ENCODE data around the gene SPEF2. TPM values are rescaled to one million over a fixed set of nuclear protein-coding genes. Genes with fewer than 3 reads are reported as not detected.

Gene SPEF2
- total and polyA plus RNA-seq, 10 of the 15 experiments (the other 5 are each of a cell fraction or from before 2014, with no cell fraction given), result 0.03 to 2.0 (median 0.07) TPM; not detected in 3

DNA sequence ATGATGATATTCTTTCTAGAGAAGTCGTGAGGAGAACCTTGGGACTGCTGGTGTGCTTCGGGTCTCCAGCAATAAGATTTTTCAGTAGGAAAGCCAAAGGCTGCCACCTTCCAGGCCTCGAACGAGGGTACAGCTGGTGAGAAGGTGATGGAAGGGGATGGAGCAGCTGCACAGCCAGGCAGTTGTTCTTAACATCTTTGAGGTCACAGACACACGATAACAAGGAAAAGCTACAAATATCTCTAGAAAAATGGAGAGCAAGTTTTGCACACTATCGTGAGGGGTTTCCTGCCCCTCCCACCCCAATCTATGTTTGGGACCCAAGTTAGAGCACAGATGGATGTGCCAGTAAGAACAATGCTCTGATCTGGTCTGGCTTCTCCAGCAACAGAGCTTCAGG is 232.2 kb downstream of the SPEF2 start:
- POLR2A ChIA-PET, result interaction anchor here (1.1 kb wide), 1 partner anchor 51 kb away, joined by 4 read pairs; no protein-coding TSS in a partner anchor
- ATAC-seq, result no peak

More for the DNA sequence above, 232.2 kb downstream of the SPEF2 start:
- Histone ChIP-seq H3K9ac (ENCODE audit: control insufficient read depth, insufficient read depth, low read length) (no peak overlapping the region), H3K27ac (ENCODE audit: control insufficient read depth, insufficient read depth) (no peak overlapping the region), H3K4me3 (no peak overlapping the region), H3K79me2 (ENCODE audit: control insufficient read depth, insufficient read depth, low read length) (no peaks in the 10 kb centered on the region), H3K36me3 (ENCODE audit: control insufficient read depth in 2 of 2, insufficient read depth in 2 of 2, low read length in 1 of 2) (no peaks in the 10 kb centered on the region), H3K4me2 (ENCODE audit: control insufficient read depth, insufficient read depth) (no peak overlapping the region), H3K9me3 (replicated peaks; ENCODE audit: control insufficient read depth, insufficient read depth, low read length) (peaks cover 11% of the 10 kb centered on the region; the same call in 2 of the 3 replicates), H3K27me3 (replicated peaks in 1 of 2; ENCODE audit: control insufficient read depth in 2 of 2, insufficient read depth in 2 of 2, low read length in 1 of 2) (no peaks in the 10 kb centered on the region), H3K4me1 (ENCODE audit: control insufficient read depth, insufficient read depth, low read length) (peaks cover 16% of the 10 kb centered on the region), H2AFZ (ENCODE audit: control insufficient read depth, low read depth, low read length) (no peak overlapping the region), H4K20me1 (ENCODE audit: control insufficient read depth, insufficient read depth) (no peaks in the 10 kb centered on the region)
- RAD21 ChIA-PET (ENCODE audit: unreplicated experiment), result interaction anchor here (0.8 to 1.2 kb wide), 2 partner anchors 10 to 54 kb away, joined by 3 to 4 read pairs; no protein-coding TSS in a partner anchor
- intact Hi-C loops (cut with micrococcal nuclease; ENCODE audit: unreplicated experiment), result loop anchor here (5.0 kb wide), 1 partner anchor 73 kb away; no protein-coding TSS in a partner anchor
- WGBS (ENCODE audit: insufficient coverage, insufficient replicate concordance, low lambda C conversion rate, missing lambda C conversion rate), result 40% methylated on average over 6 of the region's 6 CpGs
- CTCF ChIA-PET, result interaction anchor here (0.8 to 2.2 kb wide), 3 partner anchors 10 to 74 kb away, joined by 3 to 6 read pairs (median 3); no protein-coding TSS in a partner anchor
- DNase-seq (ENCODE audit: low read depth, low spot score) (no peak), FAIRE-seq (no peak)
- SMC1A ChIA-PET (ENCODE audit: uncharacterized antibody, unreplicated experiment), result interaction anchor here (1.0 to 15.1 kb wide), 5 partner anchors 9 to 75 kb away, joined by 3 to 238 read pairs (median 4); no protein-coding TSS in a partner anchor
- TF ChIP-seq RUNX3 (IDR thresholded peaks at IDR 0.05; ENCODE audit: low read length), result no peak
- TF ChIP-seq CHD1 (IDR thresholded peaks at IDR 0.05; ENCODE audit: low read depth, low read length), result no peak
- no peak for TF ChIP-seq CREM (IDR thresholded peaks at IDR 0.05; ENCODE audit: low read depth)
- TF ChIP-seq, protein P1, sequence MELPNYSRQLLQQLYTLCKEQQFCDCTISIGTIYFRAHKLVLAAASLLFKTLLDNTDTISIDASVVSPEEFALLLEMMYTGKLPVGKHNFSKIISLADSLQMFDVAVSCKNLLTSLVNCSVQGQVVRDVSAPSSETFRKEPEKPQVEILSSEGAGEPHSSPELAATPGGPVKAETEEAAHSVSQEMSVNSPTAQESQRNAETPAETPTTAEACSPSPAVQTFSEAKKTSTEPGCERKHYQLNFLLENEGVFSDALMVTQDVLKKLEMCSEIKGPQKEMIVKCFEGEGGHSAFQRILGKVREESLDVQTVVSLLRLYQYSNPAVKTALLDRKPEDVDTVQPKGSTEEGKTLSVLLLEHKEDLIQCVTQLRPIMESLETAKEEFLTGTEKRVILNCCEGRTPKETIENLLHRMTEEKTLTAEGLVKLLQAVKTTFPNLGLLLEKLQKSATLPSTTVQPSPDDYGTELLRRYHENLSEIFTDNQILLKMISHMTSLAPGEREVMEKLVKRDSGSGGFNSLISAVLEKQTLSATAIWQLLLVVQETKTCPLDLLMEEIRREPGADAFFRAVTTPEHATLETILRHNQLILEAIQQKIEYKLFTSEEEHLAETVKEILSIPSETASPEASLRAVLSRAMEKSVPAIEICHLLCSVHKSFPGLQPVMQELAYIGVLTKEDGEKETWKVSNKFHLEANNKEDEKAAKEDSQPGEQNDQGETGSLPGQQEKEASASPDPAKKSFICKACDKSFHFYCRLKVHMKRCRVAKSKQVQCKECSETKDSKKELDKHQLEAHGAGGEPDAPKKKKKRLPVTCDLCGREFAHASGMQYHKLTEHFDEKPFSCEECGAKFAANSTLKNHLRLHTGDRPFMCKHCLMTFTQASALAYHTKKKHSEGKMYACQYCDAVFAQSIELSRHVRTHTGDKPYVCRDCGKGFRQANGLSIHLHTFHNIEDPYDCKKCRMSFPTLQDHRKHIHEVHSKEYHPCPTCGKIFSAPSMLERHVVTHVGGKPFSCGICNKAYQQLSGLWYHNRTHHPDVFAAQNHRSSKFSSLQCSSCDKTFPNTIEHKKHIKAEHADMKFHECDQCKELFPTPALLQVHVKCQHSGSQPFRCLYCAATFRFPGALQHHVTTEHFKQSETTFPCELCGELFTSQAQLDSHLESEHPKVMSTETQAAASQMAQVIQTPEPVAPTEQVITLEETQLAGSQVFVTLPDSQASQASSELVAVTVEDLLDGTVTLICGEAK (IDR thresholded peaks at IDR 0.05; ENCODE audit: borderline replicate concordance), result no peak
- TF ChIP-seq ZNF274 (IDR thresholded peaks at IDR 0.05; ENCODE audit: insufficient read depth, insufficient read length), result no peak
- TF ChIP-seq, protein P2, sequence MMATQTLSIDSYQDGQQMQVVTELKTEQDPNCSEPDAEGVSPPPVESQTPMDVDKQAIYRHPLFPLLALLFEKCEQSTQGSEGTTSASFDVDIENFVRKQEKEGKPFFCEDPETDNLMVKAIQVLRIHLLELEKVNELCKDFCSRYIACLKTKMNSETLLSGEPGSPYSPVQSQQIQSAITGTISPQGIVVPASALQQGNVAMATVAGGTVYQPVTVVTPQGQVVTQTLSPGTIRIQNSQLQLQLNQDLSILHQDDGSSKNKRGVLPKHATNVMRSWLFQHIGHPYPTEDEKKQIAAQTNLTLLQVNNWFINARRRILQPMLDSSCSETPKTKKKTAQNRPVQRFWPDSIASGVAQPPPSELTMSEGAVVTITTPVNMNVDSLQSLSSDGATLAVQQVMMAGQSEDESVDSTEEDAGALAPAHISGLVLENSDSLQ (IDR thresholded peaks at IDR 0.05), result no peak
- no peak for TF ChIP-seq CEBPB (IDR thresholded peaks at IDR 0.05; ENCODE audit: borderline replicate concordance in 1 of 2, low read depth in 2 of 2, low read length in 2 of 2)
- no peak for TF ChIP-seq ESRRA (IDR thresholded peaks at IDR 0.05; ENCODE audit: low read length)
- TF ChIP-seq EGR1 (IDR thresholded peaks at IDR 0.05; ENCODE audit: borderline replicate concordance in 1 of 2, low read depth in 2 of 2, low read length in 2 of 2), result no peak
- BruUV-seq (replicated peaks), result no TSS peak
- in situ Hi-C loops (cut with MboI), result no loop called here
